ENCODE data around the gene STPG2.
"Not testable (repeated sequence)": the region's sequence is repeated elsewhere in the genome, so short reads cannot be mapped to it uniquely, and the experiment has no call there.

Gene STPG2

GRCh38 chr4:97938141-97938540 lies 205.1 kb downstream of the STPG2 start:
- DNase-seq: no peak

GRCh38 chr4:97924341-97924958 lies 218.8 kb downstream of the STPG2 start:
- DNase-seq: no peak

- DNase-seq: no peak
Measured at GRCh38 chr4:97923096-97923495, 220.2 kb downstream of the STPG2 start.

- DNase-seq: no peak
Measured at GRCh38 chr4:97917115-97917514, 226.2 kb downstream of the STPG2 start.

GRCh38 chr4:97912156-97912555 lies 231.1 kb downstream of the STPG2 start:
- no peak for DNase-seq

- no peak for DNase-seq
Measured at GRCh38 chr4:97911236-97911906, 231.9 kb downstream of the STPG2 start.

- peak; percentile 5 for DNase-seq
Measured at GRCh38 chr4:97910005-97910404, 233.3 kb downstream of the STPG2 start.

GRCh38 chr4:97903436-97904189 lies 239.7 kb downstream of the STPG2 start:
- not testable (repeated sequence) for DNase-seq

GRCh38 chr4:97900229-97900628 lies 243.0 kb downstream of the STPG2 start:
- DNase-seq: no peak

- DNase-seq: no peak
Measured at GRCh38 chr4:97892592-97893266, 250.5 kb downstream of the STPG2 start.

GRCh38 chr4:97879942-97880341 lies 263.3 kb downstream of the STPG2 start:
- DNase-seq: no peak

GRCh38 chr4:97868097-97868496 lies 275.2 kb downstream of the STPG2 start:
- no peak for DNase-seq

GRCh38 chr4:97867557-97868091 lies 275.7 kb downstream of the STPG2 start:
- DNase-seq: no peak

GRCh38 chr4:97866821-97867556 lies 276.3 kb downstream of the STPG2 start:
- DNase-seq: no peak

GRCh38 chr4:97851115-97851514 lies 292.2 kb downstream of the STPG2 start:
- no peak for DNase-seq

GRCh38 chr4:97845758-97846157 lies 297.5 kb downstream of the STPG2 start:
- DNase-seq: no peak

GRCh38 chr4:97841512-97841911 lies 301.8 kb downstream of the STPG2 start:
- no peak for DNase-seq

- no peak for DNase-seq
Measured at GRCh38 chr4:97836662-97837061, 306.6 kb downstream of the STPG2 start.

- no peak for DNase-seq
Measured at GRCh38 chr4:97828646-97829045, 314.6 kb downstream of the STPG2 start.

- no peak for DNase-seq
Measured at GRCh38 chr4:97819294-97819693, 324.0 kb downstream of the STPG2 start.

- no peak for DNase-seq
Measured at GRCh38 chr4:97812768-97813167, 330.5 kb downstream of the STPG2 start.

- no peak for DNase-seq
Measured at GRCh38 chr4:97786306-97786920, 356.9 kb downstream of the STPG2 start.
